ENCODE data around the gene ITGB6.

The ITGB6 gene

GRCh38 chr2:160221391-160222276, 21.6 kb upstream of the ITGB6 start:
- peak; percentile 93 for DNase-seq (ENCODE audit: low read depth)

GRCh38 chr2:160220545-160221009, 20.5 kb upstream of the ITGB6 start:
- no peak for DNase-seq (ENCODE audit: low read depth)

GRCh38 chr2:160220026-160220425, 20.0 kb upstream of the ITGB6 start:
- no peak for DNase-seq (ENCODE audit: low read depth)

- peak; percentile 94 for DNase-seq (ENCODE audit: low read depth)
Observed at GRCh38 chr2:160214461-160215445, 14.7 kb upstream of the ITGB6 start.

GRCh38 chr2:160213511-160213910, 13.4 kb upstream of the ITGB6 start:
- DNase-seq (ENCODE audit: low read depth): no peak

- peak; percentile 48 for DNase-seq (ENCODE audit: low read depth)
Observed at GRCh38 chr2:160210599-160211138, 10.6 kb upstream of the ITGB6 start.

GRCh38 chr2:160209516-160209856, 9.4 kb upstream of the ITGB6 start:
- peak; percentile 99 for DNase-seq (ENCODE audit: low read depth)

GRCh38 chr2:160208655-160209515, 8.8 kb upstream of the ITGB6 start:
- no peak for DNase-seq (ENCODE audit: low read depth)

GRCh38 chr2:160207804-160208654, 8.0 kb upstream of the ITGB6 start:
- DNase-seq (ENCODE audit: low read depth): peak; percentile 95

GRCh38 chr2:160207271-160207670, 7.2 kb upstream of the ITGB6 start:
- DNase-seq (ENCODE audit: low read depth): no peak

GRCh38 chr2:160206436-160206835, 6.4 kb upstream of the ITGB6 start:
- DNase-seq (ENCODE audit: low read depth): no peak

- DNase-seq (ENCODE audit: low read depth): peak; percentile 98
Observed at GRCh38 chr2:160205505-160205904, 5.4 kb upstream of the ITGB6 start.

GRCh38 chr2:160203422-160203821, 3.4 kb upstream of the ITGB6 start:
- no peak for DNase-seq (ENCODE audit: low read depth)

GRCh38 chr2:160203007-160203406, 2.9 kb upstream of the ITGB6 start:
- no peak for DNase-seq (ENCODE audit: low read depth)

- no peak for DNase-seq (ENCODE audit: low read depth)
Observed at GRCh38 chr2:160201849-160202539, 1.9 kb upstream of the ITGB6 start.

- no peak for DNase-seq (ENCODE audit: low read depth)
Observed at GRCh38 chr2:160200921-160201320, 849 bp upstream of the ITGB6 start.

GRCh38 chr2:160199053-160199452, 1.0 kb downstream of the ITGB6 start:
- DNase-seq (ENCODE audit: low read depth): no peak

GRCh38 chr2:160197587-160197986, 2.5 kb downstream of the ITGB6 start:
- no peak for DNase-seq (ENCODE audit: low read depth)

- DNase-seq (ENCODE audit: low read depth): peak; percentile 29
Observed at GRCh38 chr2:160194946-160195345, 5.1 kb downstream of the ITGB6 start.

- peak; percentile 22 for DNase-seq (ENCODE audit: low read depth)
Observed at GRCh38 chr2:160194351-160194750, 5.7 kb downstream of the ITGB6 start.
